Testis (tissue), 2 donors: Measurements from ENCODE around the gene APOD.

Source experiments
- POLR2A ChIP-seq: fragments of 450-650 bp; IDR thresholded peaks from one replicate; pipeline ENCODE4 v1.6.1; 2017; ENCODE audit warnings: antibody characterized with exemption, mild to moderate bottlenecking, moderate library complexity
- TF ChIP-seq, protein P1 (sequence below), 3 experiments: fragments of 450-650 bp in 2 of 3; fragments of 200-600 bp in 1 of 3; sonication (generic) in 1 of 3; IDR thresholded peaks; one replicate each; pipeline ENCODE4 v1.5.1; 2016 to 2019; ENCODE audit warnings: antibody characterized with exemption in 3 of 3, mild to moderate bottlenecking in 2 of 3, moderate library complexity in 1 of 3

DNA sequence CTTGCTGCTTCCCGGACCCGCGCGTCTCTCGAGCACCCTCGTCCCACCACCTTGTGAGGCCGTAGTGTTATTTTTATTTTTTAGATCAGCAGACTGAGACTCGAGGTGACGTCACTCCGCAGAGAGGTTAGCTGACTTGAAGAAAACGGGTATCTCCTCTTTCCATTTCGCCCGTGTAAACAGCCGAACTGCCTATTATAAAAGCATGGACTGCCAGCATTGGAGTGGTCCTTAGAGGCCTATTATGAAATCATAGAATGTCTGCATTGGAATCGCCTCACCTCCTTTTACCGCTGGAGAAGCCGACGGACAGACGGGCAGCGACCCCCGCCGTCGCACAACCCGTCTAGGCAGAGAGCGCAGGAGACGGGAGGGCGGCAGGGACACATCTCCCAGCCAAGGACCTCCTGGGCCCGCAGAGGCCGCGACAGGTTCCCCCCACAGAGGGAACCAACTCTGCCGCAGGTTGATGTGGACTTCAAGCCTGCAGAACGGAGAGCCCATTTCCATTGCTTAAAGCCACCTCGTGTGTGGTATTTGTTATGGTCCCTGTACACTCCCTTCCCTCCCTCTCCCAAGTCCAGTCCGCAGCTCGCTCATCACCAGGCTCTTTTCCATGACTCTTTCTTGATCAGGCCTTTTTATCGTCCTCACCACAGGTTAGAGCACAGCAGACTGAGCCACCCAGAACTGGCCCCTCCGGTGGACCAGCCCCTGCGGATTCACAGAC lies 40.1 kb downstream of the APOD start:
- TF ChIP-seq, protein P1, sequence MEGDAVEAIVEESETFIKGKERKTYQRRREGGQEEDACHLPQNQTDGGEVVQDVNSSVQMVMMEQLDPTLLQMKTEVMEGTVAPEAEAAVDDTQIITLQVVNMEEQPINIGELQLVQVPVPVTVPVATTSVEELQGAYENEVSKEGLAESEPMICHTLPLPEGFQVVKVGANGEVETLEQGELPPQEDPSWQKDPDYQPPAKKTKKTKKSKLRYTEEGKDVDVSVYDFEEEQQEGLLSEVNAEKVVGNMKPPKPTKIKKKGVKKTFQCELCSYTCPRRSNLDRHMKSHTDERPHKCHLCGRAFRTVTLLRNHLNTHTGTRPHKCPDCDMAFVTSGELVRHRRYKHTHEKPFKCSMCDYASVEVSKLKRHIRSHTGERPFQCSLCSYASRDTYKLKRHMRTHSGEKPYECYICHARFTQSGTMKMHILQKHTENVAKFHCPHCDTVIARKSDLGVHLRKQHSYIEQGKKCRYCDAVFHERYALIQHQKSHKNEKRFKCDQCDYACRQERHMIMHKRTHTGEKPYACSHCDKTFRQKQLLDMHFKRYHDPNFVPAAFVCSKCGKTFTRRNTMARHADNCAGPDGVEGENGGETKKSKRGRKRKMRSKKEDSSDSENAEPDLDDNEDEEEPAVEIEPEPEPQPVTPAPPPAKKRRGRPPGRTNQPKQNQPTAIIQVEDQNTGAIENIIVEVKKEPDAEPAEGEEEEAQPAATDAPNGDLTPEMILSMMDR (IDR thresholded peaks at IDR 0.05), result no peak
- TF ChIP-seq POLR2A, result no peak
